ENCODE results near the gene ENTPD5. TPM values are rescaled to one million over a fixed set of nuclear protein-coding genes. Genes with fewer than 3 reads are reported as not detected.
A peak's percentile ranks its signal among the peaks of the same experiment; 100 is the strongest.
"Not testable (repeated sequence)": the region's sequence is repeated elsewhere in the genome, so short reads cannot be mapped to it uniquely, and the experiment has no call there.

Gene ENTPD5
- total RNA-seq, 2 donors from 2014 or later, result 130 to 153 TPM

DNA sequence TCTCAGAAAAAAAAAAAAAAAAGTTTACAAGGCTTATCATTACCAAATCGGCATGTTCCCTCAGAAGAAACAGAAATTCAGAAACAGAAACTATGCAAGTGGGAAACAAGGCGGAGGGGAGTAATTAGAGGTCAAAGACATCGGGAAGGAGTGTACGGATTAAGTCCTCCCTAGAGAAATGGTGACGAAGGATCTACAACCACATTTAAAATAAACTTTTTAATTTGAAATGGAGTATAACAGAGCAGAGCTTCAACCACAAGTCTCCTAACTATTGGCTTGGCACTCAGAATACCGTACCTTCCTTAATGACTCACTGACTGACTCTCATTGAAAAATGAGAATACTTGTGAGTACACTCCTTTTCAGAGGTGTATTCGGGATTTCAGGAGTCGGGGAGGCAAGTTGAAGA is 908 bp downstream of the ENTPD5 start:
- no peak for DNase-seq
- intact Hi-C loops (cut with DNase I), result no loop called here
- Histone ChIP-seq H3K27ac (peak overlapping the region; percentile 99), H3K9ac (ENCODE audit: low read depth in 2 of 2, low read length in 2 of 2) (peak overlapping the region; percentile 95 to 100), H3K9me3 (no peaks in the 10 kb centered on the region), H3K27me3 (no peaks in the 10 kb centered on the region), H3K4me3 (peak overlapping the region; percentile 82), H3K4me1 (no peaks in the 10 kb centered on the region), H3K36me3 (no peaks in the 10 kb centered on the region)
- TF ChIP-seq CTCF (IDR thresholded peaks at IDR 0.05), result no peak

DNA sequence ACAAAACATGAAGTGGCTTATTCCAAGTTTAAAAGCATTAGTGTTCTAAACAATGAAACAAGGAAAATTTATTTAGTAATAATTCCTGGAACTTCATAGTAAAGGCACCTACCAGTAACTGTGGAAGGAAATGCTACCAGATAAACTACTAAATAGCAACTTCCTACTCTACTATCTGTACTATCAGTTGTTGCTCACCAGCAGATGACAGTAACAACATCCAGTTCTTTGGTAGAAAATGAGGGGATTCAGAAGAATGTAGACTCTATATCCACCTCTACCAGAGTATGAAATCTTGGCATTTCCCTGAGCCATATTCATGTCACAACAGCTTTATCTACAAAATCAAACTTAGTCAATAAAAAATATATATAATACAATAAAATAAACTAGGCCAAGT is 3.1 kb downstream of the ENTPD5 start:
- intact Hi-C loops (cut with DNase I), result no loop called here

DNA sequence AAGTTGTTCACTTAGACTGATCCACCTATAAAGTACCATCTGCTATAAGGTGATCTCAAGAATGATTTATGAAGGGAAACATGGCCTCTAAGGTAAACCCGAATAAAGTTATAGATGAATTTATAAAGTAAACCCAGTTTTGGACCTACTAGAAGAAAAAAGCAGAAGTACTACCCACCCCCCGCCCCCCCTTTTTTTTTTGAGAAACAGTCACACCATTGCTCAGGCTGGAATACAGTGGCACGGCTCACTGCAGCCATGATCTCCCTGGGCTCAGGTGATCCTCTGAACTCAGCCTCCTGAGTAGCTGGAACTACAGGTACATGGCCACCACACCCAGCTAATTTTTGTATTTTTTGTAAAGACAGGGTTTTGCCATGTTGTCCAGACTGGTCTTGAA is 3.9 kb downstream of the ENTPD5 start:
- Histone ChIP-seq H3K9ac (ENCODE audit: low read depth in 2 of 2, low read length in 2 of 2) (no peak overlapping the region), H3K36me3 (no peaks in the 10 kb centered on the region), H3K27me3 (no peaks in the 10 kb centered on the region), H3K4me1 (no peaks in the 10 kb centered on the region), H3K27ac (no peak overlapping the region), H3K9me3 (no peaks in the 10 kb centered on the region), H3K4me3 (no peak overlapping the region)
- no peak for TF ChIP-seq CTCF (IDR thresholded peaks at IDR 0.05)
- no peak for DNase-seq
- intact Hi-C loops (cut with DNase I), result no loop called here

More for the DNA sequence above, 3.1 kb downstream of the ENTPD5 start:
- H3K4me1 ChIP-seq, result no peaks in the 10 kb centered on the region
- no peak overlapping the region for H3K9ac ChIP-seq (ENCODE audit: low read depth in 2 of 2, low read length in 2 of 2)
- no peaks in the 10 kb centered on the region for H3K27me3 ChIP-seq
- DNase-seq, result no peak
- H3K4me3 ChIP-seq, result no peak overlapping the region
- H3K9me3 ChIP-seq, result no peaks in the 10 kb centered on the region
- no peak for TF ChIP-seq CTCF (IDR thresholded peaks at IDR 0.05)
- no peak overlapping the region for H3K27ac ChIP-seq
- H3K36me3 ChIP-seq, result no peaks in the 10 kb centered on the region

GRCh38 chr14:74014299-74014698 is 4.8 kb downstream of the ENTPD5 start:
- Histone ChIP-seq H3K27ac (no peak overlapping the region), H3K4me1 (no peaks in the 10 kb centered on the region), H3K9ac (ENCODE audit: low read depth in 2 of 2, low read length in 2 of 2) (no peak overlapping the region), H3K4me3 (no peak overlapping the region), H3K9me3 (no peaks in the 10 kb centered on the region), H3K27me3 (no peaks in the 10 kb centered on the region), H3K36me3 (no peaks in the 10 kb centered on the region)
- TF ChIP-seq CTCF (IDR thresholded peaks at IDR 0.05), result no peak
- intact Hi-C loops (cut with DNase I), result no loop called here
- no peak for DNase-seq

- no peak overlapping the region for H3K27ac ChIP-seq
- no peak for TF ChIP-seq CTCF (IDR thresholded peaks at IDR 0.05)
- peak overlapping the region in 1 of 2 donors; percentile 34 for H3K9ac ChIP-seq (ENCODE audit: low read depth in 2 of 2, low read length in 2 of 2)
- no peak overlapping the region for H3K4me3 ChIP-seq
- H3K4me1 ChIP-seq, result no peaks in the 10 kb centered on the region
- H3K36me3 ChIP-seq, result no peaks in the 10 kb centered on the region
- no peak for DNase-seq
- H3K9me3 ChIP-seq, result no peaks in the 10 kb centered on the region
- no peaks in the 10 kb centered on the region for H3K27me3 ChIP-seq
- intact Hi-C loops (cut with DNase I), result no loop called here
These were observed 10.1 kb downstream of the ENTPD5 start for GRCh38 chr14:74008843-74009499.

GRCh38 chr14:74005664-74006063 is 13.4 kb downstream of the ENTPD5 start:
- intact Hi-C loops (cut with DNase I); H3K4me1 ChIP-seq; H3K27me3 ChIP-seq; H3K9me3 ChIP-seq; DNase-seq; H3K27ac ChIP-seq; H3K4me3 ChIP-seq; H3K9ac ChIP-seq (ENCODE audit: low read depth in 2 of 2, low read length in 2 of 2); H3K36me3 ChIP-seq: not testable (repeated sequence)
